Measurements from ENCODE around the gene KCNQ1. TPM values are rescaled to one million over a fixed set of nuclear protein-coding genes. Genes with fewer than 3 reads are reported as not detected.

KCNQ1 gene
- total RNA-seq, 2 donors from 2014 or later = 4.4 to 25.3 TPM

DNA sequence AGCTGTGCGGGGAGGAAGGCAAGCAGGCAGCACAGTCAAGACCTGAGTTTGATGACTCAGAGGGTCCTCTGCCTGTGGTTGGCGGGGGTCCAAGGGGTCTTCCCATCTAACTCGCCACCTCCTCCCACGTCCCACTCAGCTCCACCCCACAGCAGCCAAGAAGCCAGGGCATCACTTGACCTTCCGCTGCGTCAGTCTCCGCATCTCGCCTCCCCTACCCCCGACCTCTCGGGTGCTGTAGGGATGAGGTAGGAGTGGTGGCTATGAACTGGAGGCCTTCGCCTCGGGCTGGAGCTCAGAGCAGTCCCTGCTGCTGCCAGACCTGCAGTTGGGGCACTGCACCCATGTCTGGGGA lies 350.1 kb downstream of the KCNQ1 start:
- H3K4me1 ChIP-seq (ENCODE audit: control insufficient read depth in 1 of 2, low read depth in 2 of 2) = peaks cover 4 to 10% of the 10 kb centered on the region in 2 donors
- no peak for DNase-seq (ENCODE audit: low spot score)
- ATAC-seq (ENCODE audit: insufficient number of reproducible peaks, low FRiP score, low read depth) = no peak

DNA sequence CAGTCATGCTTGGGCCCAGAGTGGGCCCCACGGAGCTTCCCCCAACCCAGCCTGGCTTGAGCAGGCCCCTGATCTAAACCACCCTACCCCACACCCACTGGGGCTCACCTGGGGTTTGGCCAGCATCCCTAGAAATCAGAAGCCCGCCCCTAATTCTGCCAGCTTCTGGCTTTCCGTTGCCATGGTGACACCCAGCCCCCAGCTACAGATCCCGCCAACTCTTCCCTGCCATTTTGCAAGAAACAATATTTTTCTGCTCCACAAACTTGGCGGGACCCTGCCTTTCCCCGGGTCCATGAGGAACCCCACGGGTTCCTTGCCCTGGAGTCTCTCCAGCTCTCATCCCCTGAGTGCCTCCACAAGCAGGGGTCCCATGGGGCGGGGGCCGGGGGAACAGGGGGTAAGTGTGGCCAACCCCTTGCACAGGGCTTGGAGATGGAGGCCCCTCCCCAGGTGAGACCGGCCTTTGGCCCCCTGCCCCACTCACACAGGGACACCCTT lies 350.7 kb downstream of the KCNQ1 start:
- H3K27me3 ChIP-seq (replicated peaks; ENCODE audit: insufficient read depth) = no peaks in the 10 kb centered on the region
- H3K36me3 ChIP-seq = no peaks in the 10 kb centered on the region
- H3K9me3 ChIP-seq = no peaks in the 10 kb centered on the region
- DNase-seq (ENCODE audit: low spot score) (no peak), ATAC-seq (ENCODE audit: insufficient number of reproducible peaks, low FRiP score, low read depth) (no peak)
- no peak overlapping the region for H3K4me3 ChIP-seq
- TF ChIP-seq CTCF (IDR thresholded peaks at IDR 0.05) = no peak
- peaks cover 4 to 10% of the 10 kb centered on the region in 2 donors for H3K4me1 ChIP-seq (ENCODE audit: control insufficient read depth in 1 of 2, low read depth in 2 of 2)
- H3K27ac ChIP-seq = no peak overlapping the region

More for the DNA sequence above, 350.1 kb downstream of the KCNQ1 start:
- H3K9me3 ChIP-seq = no peaks in the 10 kb centered on the region
- no peak overlapping the region for H3K27ac ChIP-seq
- no peaks in the 10 kb centered on the region for H3K36me3 ChIP-seq
- no peak overlapping the region for H3K4me3 ChIP-seq
- H3K27me3 ChIP-seq (replicated peaks; ENCODE audit: insufficient read depth) = no peaks in the 10 kb centered on the region
- TF ChIP-seq CTCF (IDR thresholded peaks at IDR 0.05) = no peak

- H3K27me3 ChIP-seq (replicated peaks; ENCODE audit: insufficient read depth) = no peaks in the 10 kb centered on the region
- no peaks in the 10 kb centered on the region for H3K36me3 ChIP-seq
- TF ChIP-seq CTCF (IDR thresholded peaks at IDR 0.05) = no peak
- no peak overlapping the region for H3K27ac ChIP-seq
- ATAC-seq (ENCODE audit: insufficient number of reproducible peaks, low FRiP score, low read depth) (no peak), DNase-seq (ENCODE audit: low spot score) (no peak)
- peaks cover 4 to 10% of the 10 kb centered on the region in 2 donors for H3K4me1 ChIP-seq (ENCODE audit: control insufficient read depth in 1 of 2, low read depth in 2 of 2)
- no peaks in the 10 kb centered on the region for H3K9me3 ChIP-seq
- H3K4me3 ChIP-seq = no peak overlapping the region
Observed at GRCh38 chr11:2796091-2796490, 351.3 kb downstream of the KCNQ1 start.

GRCh38 chr11:2796508-2797113 lies 351.8 kb downstream of the KCNQ1 start:
- no peak overlapping the region for H3K27ac ChIP-seq
- H3K9me3 ChIP-seq = no peaks in the 10 kb centered on the region
- peaks cover 4 to 6% of the 10 kb centered on the region in 2 donors for H3K4me1 ChIP-seq (ENCODE audit: control insufficient read depth in 1 of 2, low read depth in 2 of 2)
- DNase-seq (ENCODE audit: low spot score) (no peak), ATAC-seq (ENCODE audit: insufficient number of reproducible peaks, low FRiP score, low read depth) (no peak)
- no peak overlapping the region for H3K4me3 ChIP-seq
- H3K27me3 ChIP-seq (replicated peaks; ENCODE audit: insufficient read depth) = no peaks in the 10 kb centered on the region
- no peak for TF ChIP-seq CTCF (IDR thresholded peaks at IDR 0.05)
- no peaks in the 10 kb centered on the region for H3K36me3 ChIP-seq

DNA sequence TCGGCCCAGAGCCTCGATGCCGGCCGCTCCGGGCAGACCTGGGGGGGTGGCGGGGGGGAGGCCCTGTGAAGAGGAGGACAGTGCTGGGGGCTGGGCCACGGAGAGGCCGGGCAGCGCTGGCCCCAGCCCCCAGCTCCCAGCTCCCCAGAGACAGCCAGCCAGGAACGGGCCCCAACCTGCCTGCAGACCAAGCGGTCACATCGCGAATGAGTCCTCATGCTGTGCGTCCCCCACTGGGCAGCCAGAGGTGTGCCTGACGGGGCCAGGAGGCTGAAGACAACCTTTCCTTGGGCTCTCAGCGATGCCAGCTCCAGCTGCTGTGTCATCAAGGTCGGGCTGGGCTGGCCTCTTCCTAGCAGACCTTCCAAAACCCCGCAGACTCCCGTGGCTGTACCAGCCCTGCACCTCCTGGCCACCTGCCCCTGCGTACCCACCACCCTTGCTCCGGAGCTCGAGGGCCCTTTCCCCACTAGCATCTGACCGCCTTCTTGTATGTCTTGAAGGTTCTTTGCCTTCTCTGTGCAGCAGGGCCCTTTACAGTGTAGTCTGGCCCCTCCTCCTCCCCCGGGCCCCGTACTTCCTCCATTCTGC lies 352.4 kb downstream of the KCNQ1 start:
- ATAC-seq (ENCODE audit: insufficient number of reproducible peaks, low FRiP score, low read depth) = no peak

More for the DNA sequence above, 352.4 kb downstream of the KCNQ1 start:
- no peak overlapping the region for H3K27ac ChIP-seq
- no peak for TF ChIP-seq CTCF (IDR thresholded peaks at IDR 0.05)
- H3K36me3 ChIP-seq = no peaks in the 10 kb centered on the region
- H3K4me1 ChIP-seq (ENCODE audit: control insufficient read depth in 1 of 2, low read depth in 2 of 2) = peaks cover 0 to under 1% of the 10 kb centered on the region in 2 donors
- H3K9me3 ChIP-seq = no peaks in the 10 kb centered on the region
- DNase-seq (ENCODE audit: low spot score) = no peak
- H3K4me3 ChIP-seq = no peak overlapping the region
- no peaks in the 10 kb centered on the region for H3K27me3 ChIP-seq (replicated peaks; ENCODE audit: insufficient read depth)
